HG02642 (cell line): ENCODE data around the gene FGF10.

Experiments used
- ATAC-seq: cut with Tn5 transposase; IDR thresholded peaks from one replicate; pipeline ENCODE4 v1.9.1; 2021; ENCODE audit warnings: mild to moderate bottlenecking; ENCODE audit not compliant: unreplicated experiment, poor library complexity

Gene FGF10

DNA sequence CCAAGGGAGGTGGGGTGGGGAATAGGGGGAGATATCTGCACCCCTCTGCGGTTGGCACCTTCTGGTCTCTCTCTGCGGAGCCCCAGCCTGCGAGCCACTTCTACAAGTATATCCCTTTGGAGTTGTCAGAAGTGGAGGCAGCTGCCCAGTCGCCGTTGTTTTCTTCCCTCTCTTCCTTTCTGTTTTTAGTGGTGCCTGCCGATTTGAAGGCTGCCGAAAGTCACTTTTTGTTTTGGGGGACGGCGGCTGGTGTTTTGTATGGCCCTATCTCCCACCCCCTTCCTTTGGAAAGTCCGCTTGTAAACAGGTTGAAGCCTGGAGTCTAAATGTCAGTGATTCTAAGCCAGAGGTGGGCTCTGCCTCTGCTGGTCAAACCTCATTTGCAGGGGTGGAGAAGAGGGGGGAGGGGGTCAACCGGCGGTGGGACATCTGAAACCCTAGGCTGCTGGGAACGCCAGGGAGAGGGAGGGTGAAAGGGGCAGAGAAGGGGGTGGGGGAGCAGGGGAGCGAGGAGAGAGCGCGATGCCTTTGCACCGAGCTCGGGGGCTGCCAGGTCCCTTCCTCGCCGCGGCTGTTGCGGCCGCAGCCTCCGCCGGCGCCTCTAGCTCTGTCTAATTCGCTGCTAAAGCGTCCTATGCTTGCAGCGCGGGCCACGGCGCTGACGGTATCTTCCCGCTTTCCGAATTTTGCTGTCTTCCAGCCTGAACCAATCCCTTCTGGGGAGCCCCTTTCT is at the start of gene FGF10:
TSS of gene FGF10 (minus strand) at position 331 of the 733 bp plus-strand sequence. CDS start 738 bp downstream, outside the sequence.
- ATAC-seq: no peak

DNA sequence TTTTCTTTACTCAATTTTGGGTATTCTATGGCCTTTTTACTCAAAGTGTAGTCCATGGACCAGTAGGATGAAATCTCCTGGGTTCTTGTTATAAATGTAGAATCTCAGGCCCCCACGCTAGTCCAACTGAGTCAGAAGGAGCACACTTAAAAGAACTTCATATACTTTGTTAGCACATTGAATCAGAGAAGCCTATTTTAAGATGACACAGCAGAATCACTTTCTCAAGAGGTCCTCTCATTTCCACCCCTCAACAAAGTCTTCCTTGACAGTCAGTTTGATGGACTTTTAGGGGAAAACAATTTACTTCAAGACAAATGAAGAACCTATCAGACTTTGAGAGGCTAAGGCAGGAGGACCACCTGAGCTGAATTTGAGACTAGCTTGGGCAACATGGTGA is 37.7 kb upstream of the FGF10 start:
- ATAC-seq: no peak

DNA sequence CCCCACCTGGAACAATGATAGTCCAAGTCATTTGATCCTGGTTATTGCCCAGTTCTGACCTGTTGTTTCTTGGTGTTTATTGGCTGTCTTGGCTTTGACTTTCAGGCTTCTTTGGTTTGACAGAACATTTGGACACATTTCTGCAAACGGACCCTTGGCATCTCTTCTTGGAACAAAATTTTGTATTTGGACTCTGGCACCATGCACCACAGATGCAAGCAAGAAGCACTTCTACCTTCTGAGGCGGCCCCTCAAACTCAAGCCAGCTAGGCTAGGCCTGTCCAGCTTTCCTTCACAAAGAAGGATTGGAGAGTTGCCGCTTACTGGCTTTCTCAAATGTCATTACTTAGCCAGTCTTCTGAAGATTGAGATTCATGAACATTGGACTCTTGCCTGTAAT is 23.1 kb upstream of the FGF10 start:
- no peak for ATAC-seq

GRCh38 chr5:44402084-44402483 is 12.9 kb upstream of the FGF10 start:
- no peak for ATAC-seq

- ATAC-seq: no peak
These were observed 12.4 kb upstream of the FGF10 start for GRCh38 chr5:44401611-44402010.

DNA sequence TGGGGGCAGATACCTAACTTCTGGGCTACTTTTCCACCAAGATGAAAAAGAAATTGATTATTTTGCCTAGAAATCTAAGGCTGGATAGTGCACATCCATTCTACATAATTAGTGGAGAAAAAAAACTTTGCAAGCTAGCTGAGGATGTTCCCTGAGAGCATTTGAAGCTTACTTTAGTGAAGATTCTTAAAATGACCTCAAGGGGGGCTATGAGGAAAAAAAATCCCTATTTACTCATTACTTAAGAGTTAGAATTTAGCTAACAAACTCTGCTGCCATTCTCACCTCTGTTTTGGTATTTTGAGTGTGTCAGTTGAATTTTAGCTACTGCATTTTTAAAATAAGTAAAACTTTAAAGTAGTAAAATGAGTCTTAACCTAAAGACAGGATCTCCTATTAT is 9.2 kb upstream of the FGF10 start:
- ATAC-seq: no peak

DNA sequence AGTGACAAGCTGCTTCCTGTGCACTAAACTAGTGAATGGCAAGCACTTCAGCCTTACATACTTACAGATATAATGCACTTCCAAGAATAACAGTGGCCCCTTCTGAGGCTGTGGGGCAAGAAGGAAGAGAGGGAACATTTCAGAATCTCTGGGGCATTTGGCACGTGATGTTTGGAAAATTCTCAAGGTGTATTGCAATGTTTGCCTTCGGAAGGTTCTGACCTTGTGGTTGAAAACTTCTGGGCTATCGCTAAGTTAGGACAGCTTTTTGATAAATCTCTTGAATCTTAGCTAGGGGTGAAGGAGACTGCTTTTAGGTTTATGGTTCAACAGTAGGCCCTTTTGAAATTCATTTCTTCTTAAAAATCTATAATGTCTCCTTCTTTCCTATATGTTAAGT is 7.1 kb upstream of the FGF10 start:
- ATAC-seq: no peak

GRCh38 chr5:44390351-44390750 is 1.1 kb upstream of the FGF10 start:
- ATAC-seq: no peak

DNA sequence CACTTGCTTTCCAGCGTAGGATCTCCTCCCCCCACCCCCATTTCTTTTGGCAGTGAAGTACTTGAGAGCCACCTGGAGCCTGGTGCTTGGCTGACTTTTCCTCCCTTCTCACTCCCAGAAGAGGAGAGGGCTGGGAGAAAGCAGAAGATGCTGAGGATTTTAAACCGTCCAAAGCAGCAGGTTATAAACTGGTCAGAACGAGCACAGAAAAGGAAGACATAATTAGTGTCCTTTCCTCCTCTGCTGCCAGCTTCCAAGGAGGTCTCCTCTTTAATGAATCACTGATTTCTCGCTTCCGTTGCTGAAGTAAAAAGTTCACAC is 563 bp upstream of the FGF10 start:
- ATAC-seq: no peak

DNA sequence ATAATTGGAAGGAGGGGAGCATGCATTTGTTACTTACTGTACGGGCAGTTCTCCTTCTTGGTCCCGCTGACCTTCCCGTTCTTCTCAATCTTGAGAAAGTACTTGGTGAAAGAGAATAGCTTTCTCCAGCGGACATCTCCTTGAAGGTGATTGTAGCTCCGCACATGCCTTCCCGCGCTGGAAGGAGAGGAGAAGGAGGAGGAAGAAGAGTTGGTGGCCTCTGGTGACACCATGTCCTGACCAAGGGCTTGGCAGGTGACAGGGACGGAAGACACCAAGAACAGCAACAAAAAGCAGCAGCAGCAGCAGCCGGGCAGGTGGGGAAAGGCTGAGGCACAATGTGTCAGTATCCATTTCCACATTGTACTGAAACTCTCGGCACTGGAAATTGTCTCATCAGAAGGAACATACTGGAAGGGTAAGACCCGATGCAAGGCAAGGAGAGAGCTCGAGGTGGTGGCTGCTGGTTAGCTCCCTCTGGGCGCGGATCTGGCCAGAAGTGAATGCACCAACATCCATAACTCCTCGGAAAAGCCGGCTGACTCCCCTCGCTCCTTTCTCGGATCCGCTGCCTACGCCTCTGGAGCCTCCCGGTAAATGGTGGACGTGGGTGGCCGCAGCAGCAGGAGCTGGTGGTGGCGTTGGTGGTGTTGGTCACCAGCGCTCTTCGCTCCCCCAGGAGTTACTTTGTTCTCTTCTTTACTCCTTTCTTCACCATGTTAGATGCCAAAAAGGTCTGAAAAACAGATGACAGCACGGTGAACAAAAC is 715 bp downstream of the FGF10 start:
- ATAC-seq: no peak

- no peak for ATAC-seq
These were observed 1.3 kb downstream of the FGF10 start for GRCh38 chr5:44387921-44388320.

DNA sequence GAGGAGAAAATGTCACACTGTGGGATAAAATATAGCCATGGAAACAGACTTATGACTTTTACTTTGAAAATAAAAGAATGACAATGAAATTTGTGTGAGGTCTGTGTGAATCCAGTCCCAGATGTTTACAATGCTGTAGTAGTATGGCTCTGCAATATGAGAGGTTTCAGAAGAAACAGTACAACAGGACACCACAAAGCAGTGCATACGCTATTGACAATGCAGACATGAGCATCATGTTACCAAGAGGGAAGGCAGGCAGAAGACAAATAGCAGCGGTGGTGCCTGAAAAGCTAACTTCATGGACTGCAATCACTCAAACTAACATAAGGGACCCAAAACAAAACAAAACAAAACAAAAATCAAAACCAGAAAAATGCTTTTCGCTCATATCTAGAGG is 1.8 kb downstream of the FGF10 start:
- no peak for ATAC-seq

DNA sequence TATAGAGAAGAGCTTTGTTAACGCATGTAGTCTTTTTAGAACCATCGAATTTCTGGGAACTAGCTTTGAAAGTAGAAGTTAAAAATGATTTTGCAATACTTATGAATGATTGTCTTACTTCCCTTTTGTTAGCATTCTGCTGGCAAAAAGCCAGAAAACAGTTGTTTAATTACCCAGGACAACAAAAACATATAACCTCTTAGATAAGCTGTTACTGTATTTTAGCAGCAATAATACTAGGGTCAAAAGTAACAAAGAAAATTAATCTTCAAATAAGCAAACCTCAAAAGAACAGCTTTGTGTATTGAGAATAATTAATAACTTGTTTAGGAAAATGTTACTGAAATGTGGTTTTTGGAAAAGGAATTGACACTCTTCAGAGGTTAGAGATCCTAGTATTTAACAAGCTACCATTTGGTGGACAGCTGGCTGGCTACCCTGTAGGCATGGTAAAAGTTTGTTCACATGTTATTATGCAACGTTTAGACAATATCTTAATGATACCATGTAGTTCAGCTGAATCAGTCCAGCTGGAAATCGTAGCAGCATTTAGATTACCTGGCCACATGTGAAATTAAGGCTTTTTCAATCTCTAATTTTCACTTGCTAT is 3.8 kb downstream of the FGF10 start:
- ATAC-seq: no peak

GRCh38 chr5:44384816-44385215 is 4.4 kb downstream of the FGF10 start:
- ATAC-seq: no peak

DNA sequence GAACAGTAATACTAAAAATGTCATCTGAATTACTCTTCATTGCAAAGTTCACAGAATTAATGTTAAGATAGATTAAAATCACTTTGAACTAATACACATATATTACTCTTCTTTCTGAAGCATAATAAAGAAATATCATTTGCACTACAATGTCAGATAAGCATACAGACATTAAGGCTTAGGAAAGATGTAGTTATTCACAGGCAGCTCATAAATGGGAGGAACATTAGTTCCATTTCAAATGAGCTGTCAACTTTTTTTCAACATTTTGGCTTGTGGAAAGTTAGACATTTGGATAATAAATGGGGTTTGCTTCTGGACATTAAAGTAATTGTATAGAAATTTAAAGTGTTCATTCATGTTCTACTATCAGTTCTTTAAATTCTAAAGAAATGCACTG is 6.3 kb downstream of the FGF10 start:
- no peak for ATAC-seq

DNA sequence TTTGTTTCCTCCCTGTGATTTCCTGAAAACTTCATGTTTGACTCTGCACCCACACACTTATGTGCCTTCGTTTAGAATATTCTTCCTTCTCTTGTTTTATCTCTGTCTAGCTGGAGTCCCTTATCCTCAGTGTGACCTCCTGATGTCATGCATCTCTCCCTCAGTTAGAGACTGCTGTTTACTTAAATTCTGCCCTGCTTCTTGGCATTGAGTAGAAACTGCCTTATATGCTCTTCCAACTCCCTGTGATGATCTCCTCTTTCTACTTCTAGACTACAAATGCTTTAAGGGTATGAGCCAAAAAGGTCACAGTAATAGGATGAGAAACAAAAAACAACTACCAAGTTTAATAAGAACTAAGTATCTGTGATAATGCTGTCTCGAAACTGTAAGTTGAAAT is 12.2 kb downstream of the FGF10 start:
- no peak for ATAC-seq

- no peak for ATAC-seq
These were observed 17.2 kb downstream of the FGF10 start for GRCh38 chr5:44372028-44372427.

DNA sequence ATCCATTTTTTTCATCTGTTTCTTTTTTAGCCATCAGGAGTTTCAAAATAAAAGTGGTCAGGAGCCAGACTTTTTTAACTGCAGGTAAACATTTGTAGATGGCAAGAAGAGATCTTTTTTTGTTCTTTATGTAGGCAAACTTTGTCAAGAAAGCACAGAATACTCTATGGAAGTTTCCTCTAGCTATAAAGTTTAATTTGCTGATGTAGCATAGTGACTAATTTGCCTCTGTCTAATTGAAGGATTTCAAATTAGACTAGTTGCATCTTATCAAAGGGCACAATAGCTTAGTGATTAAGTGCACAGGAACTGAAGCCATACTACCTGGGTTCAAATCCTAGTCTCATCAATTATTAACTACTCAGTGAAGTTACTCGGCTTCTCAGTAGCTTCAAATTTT is 22.0 kb downstream of the FGF10 start:
- ATAC-seq: no peak

- no peak for ATAC-seq
These were observed 23.9 kb downstream of the FGF10 start for GRCh38 chr5:44365345-44365744.

DNA sequence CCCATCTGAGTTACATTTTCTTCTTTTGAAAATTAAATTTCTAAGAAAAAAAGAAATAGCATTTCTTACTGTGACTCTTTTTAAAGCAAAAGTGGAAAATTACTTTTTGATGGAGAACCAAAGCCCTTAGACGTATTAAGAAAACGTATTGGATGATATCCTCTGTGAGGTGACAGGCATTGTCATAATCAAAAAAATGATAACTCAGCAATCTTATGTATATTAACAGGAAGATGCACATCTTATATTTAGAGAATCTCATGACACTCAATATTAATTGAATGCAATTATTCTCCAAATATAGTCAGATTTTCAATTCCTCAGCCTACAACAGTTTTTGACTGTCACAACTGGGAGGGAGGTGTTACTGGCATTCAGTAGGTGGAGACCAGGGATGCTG is 25.1 kb downstream of the FGF10 start:
- ATAC-seq: no peak

DNA sequence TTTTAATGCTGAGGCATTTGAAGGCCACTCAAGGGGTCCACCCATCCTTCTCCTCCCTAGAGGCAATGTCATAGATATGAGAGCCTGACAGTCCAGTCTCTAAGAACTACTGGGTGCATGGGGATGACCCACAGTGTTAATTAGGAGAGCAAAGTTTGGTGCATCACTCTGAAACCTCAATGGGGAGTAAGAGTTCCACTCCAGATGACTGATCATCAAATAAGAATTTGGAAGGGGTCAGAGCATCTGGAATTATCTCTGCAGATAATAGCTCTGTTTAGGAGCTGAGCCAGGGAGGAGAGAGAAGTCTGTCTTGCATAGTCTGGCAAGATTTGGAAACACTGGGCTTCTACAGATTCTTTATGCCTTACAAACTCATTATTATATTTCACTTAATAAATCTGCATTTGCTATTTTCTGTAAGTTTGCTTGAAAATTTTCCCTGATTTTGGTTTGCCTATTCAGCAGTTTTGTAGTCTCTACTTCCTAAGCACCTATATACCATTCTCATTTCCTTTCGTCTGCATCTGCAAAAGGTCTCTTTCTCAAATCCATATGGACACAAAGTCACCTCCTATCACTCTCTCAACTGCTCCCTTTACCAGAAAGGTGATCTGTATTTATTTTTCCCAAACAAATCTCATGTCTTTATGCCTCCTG is 27.7 kb downstream of the FGF10 start:
- no peak for ATAC-seq
